ENCODE data around the gene CNTN5.

GRCh38 chr11:100176456-100176855 lies 1155.7 kb downstream of the CNTN5 start:
- TF ChIP-seq CTCF (IDR thresholded peaks at IDR 0.05) = no peak
- TF ChIP-seq POLR2A (IDR thresholded peaks at IDR 0.05) = no peak
